GM18519 (cell line): ENCODE measurements around the gene SLC6A9.
A peak's percentile ranks its signal among the peaks of the same experiment; 100 is the strongest.

Experiments used
- ATAC-seq: cut with Tn5 transposase; IDR thresholded peaks from one replicate; pipeline ENCODE4 v1.9.1; 2021; ENCODE audit warnings: mild to moderate bottlenecking, moderate library complexity; ENCODE audit not compliant: unreplicated experiment, low FRiP score

SLC6A9 gene

DNA sequence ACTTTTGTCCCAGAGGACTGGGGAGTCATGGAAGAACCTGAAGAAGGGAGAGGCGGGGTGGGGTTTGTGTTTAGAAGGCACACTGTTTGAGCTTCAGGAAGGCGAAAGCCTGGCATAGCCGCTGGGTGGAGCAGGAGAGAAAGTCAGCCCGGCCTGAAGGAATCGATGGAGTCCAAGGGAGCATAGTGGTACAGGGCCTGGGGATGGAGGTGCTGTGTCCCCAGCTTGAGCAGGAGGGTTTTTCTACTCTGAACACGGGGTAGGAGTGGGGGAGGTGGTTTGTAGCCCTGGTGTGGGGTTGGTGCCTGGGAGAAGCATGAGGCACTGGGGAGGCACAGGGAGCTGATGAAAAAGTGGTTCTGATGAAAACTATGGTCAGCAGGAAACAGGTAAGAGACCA, 44.5 kb downstream of the SLC6A9 start:
- no peak for ATAC-seq

GRCh38 chr1:43985984-43986595, 45.2 kb downstream of the SLC6A9 start:
- no peak for ATAC-seq

DNA sequence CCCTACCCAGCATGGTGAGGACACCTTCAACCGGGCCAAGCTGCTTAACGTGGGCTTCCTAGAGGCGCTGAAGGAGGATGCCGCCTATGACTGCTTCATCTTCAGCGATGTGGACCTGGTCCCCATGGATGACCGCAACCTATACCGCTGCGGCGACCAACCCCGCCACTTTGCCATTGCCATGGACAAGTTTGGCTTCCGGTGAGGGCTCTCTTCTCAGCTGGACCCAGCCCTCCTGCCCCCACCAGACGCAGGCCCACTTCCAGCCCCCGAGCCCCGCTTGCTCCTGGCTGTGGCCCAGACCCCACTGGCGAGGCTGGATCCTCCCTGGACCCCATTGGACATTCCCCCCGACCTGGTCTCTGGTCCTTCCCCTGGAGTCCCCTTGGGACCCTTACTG, 46.4 kb downstream of the SLC6A9 start:
- ATAC-seq = no peak

DNA sequence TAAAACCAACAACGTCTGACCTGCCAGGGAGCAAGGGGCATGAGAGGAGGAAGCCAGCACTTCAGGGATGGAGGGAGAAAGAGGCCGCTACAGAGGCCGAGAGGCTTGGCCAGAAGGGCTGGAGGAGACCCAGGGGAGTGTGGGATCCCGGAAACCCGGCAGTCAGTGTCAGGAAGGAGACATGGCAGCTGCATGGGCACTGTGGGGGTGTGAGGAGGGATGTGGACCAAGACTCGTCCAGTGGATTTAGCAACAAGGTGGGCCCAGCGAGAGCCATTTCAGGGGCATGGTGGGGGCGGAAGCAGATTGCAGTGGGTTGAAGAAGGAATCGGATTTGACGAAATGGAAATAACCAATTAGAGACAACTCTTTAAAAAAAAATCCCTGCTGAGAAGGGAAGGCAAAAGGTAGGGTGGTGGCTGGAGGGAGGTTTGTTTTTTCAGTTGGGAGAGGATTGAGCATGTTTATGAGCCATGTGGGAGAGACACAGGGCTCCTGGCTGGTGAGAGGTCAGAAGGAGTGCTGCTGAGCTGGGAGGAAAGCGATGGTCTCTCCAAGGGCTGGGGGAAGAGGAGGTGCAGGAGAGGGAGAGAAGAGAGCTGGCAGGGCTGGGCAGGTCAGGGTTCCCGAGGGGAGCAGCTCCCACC, 47.9 kb downstream of the SLC6A9 start:
- ATAC-seq = no peak

GRCh38 chr1:43982808-43983207, 48.5 kb downstream of the SLC6A9 start:
- ATAC-seq = no peak

GRCh38 chr1:43982241-43982640, 49.0 kb downstream of the SLC6A9 start:
- no peak for ATAC-seq

DNA sequence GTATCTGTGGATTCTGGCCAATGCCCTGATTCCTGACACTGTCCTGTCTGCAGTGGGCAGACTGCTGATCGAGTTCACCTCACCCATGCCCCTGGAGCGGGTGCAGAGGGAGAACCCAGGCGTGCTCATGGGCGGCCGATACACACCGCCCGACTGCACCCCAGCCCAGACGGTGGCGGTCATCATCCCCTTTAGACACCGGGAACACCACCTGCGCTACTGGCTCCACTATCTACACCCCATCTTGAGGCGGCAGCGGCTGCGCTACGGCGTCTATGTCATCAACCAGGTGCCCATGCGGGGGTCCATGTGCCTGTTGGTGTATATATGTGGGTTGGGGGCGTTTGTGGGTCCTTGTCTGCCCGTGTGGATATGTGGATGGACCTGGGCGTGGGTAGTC, 49.6 kb downstream of the SLC6A9 start:
- ATAC-seq = no peak

DNA sequence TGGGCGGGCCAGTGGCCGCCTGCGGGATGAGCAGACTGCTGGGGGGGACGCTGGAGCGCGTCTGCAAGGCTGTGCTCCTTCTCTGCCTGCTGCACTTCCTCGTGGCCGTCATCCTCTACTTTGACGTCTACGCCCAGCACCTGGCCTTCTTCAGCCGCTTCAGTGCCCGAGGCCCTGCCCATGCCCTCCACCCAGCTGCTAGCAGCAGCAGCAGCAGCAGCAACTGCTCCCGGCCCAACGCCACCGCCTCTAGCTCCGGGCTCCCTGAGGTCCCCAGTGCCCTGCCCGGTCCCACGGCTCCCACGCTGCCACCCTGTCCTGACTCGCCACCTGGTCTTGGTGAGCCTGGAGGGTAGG, 50.1 kb downstream of the SLC6A9 start:
- no peak for ATAC-seq

GRCh38 chr1:43980255-43981134, 50.8 kb downstream of the SLC6A9 start:
- ATAC-seq = no peak

DNA sequence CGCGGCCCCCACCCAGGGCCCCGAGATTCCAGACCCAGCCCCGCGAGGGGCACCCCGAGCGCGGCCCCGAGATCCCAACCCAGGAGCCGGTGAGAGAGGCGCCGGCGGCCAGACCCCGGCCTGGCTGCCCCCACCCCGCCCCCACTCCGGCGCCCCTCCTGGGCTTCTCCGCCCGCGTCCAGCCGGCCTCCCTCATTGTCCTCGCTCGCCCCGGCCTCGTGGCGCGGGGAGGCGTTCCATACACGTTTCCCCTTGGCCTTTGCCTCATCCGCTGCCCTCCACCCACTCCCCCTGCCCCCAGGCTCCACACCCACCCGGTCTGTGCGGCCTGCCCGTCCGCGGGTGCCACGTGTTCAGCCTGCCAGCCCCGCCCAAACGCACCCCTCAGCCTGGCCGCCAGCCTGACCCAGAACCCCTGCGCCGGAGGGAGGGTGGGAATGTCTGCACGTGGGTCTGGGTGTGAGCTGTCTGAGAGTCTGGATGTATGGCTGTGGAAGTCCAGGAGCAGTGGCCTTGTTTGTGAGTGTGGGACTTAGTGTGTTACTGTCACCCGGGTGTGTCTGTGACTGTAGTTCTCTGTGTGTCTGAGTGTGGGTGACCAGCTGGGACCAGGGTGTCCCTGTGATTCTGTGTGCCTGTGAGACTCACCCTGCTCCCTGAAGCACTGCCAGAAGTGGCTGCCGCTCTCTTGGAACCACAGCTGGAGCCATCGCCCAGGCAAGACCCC, 51.6 kb downstream of the SLC6A9 start:
- no peak for ATAC-seq

GRCh38 chr1:43979261-43979527, 52.1 kb downstream of the SLC6A9 start:
- ATAC-seq = no peak

GRCh38 chr1:43978551-43979260, 52.6 kb downstream of the SLC6A9 start, which contains the start of gene B4GALT2:
B4GALT2 (plus strand) TSS chr1:43979210; CDS start chr1:43981161, 1,951 bp downstream.
- no peak for ATAC-seq

DNA sequence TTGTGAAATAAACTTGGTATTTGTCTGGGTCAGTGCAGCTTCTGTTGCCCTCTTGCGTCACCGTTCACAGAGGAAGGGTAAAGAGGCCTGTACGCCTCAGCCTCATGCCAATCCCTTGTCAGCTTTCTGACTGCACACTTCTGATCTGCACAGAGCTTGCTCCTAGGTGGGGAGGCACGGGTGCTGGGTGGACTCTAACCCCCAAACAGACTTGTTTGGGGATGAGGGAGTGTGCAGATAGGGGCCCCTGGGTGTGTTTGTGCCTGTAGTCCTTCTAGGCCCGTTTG, 53.1 kb downstream of the SLC6A9 start:
- no peak for ATAC-seq

GRCh38 chr1:43977376-43978263, 53.6 kb downstream of the SLC6A9 start:
- ATAC-seq = no peak

DNA sequence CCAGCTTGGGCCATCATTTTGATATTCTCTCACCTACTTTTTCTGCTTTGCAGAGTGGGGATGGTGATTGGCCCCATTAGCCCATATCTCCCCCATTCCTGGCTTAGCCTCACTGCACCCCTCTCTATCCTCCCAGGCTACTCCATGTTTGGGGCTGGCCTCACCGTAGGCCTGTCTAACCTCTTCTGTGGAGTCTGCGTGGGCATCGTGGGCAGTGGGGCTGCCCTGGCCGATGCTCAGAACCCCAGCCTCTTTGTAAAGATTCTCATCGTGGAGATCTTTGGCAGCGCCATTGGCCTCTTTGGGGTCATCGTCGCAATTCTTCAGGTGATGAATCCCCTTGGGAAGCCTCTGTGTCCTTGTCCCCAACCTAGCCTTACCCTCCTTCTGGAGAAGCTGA, 54.4 kb downstream of the SLC6A9 start:
- ATAC-seq = no peak

- ATAC-seq = no peak
Measured at GRCh38 chr1:43976045-43976444, 55.2 kb downstream of the SLC6A9 start.

GRCh38 chr1:43975249-43975961, 55.9 kb downstream of the SLC6A9 start:
- ATAC-seq = no peak

- ATAC-seq = peak; percentile 39
Measured at GRCh38 chr1:43974443-43975248, 56.6 kb downstream of the SLC6A9 start, which contains the start of gene ATP6V0B. ATP6V0B (plus strand) TSS chr1:43974960; CDS start chr1:43975041, 81 bp downstream.
